Measurements from ENCODE around the gene CDC14A. TPM values are rescaled to one million over a fixed set of nuclear protein-coding genes. Genes with fewer than 3 reads are reported as not detected.

The CDC14A gene
- total RNA-seq, 1 donor from 2014 or later: 0.79 TPM

DNA sequence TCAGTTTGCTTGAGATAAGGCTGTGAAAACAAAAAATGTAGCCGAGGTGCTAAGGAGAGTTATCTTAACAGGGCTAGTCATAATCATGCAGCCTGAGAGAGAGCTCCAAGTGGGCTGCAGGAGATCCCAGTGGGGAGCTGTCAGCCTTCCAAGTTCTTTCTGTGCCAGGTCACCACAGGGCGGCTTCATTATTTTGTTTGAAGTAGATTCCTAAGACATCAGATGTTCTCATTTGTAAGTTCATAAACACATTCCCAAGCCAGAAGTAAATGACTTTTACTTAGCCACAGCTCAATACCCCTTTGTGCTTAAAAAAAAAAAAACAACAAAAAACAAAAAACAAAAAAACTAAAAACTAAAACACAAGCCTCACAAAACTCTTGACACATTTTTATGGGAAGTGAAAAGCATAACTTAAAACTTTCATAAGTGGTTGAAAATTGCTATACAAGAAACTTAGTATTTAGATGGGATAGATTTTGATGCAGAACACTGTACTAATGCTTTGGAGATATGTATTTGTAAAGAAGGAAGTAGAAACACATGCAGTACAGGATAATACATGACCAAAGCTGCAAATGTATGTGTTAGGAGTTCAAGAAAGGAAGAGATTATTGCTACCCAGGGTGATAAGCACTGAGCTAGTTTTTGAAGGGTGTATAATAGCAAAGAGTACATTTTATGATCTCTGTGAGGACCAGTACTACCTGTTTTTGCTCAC is 8.6 kb downstream of the CDC14A start:
- no peaks in the 10 kb centered on the region for H3K36me3 ChIP-seq (ENCODE audit: control insufficient read depth, insufficient read depth, low read length)
- DNase-seq (ENCODE audit: low read depth) (no peak), FAIRE-seq (no peak)
- TF ChIP-seq CTCF (IDR thresholded peaks at IDR 0.05; ENCODE audit: insufficient read depth, low read length, severe bottlenecking): no peak
- no peak overlapping the region for H3K4me3 ChIP-seq (ENCODE audit: low read depth, low read length)
- no peaks in the 10 kb centered on the region for H3K27me3 ChIP-seq (ENCODE audit: control insufficient read depth, insufficient read depth, low read length)

DNA sequence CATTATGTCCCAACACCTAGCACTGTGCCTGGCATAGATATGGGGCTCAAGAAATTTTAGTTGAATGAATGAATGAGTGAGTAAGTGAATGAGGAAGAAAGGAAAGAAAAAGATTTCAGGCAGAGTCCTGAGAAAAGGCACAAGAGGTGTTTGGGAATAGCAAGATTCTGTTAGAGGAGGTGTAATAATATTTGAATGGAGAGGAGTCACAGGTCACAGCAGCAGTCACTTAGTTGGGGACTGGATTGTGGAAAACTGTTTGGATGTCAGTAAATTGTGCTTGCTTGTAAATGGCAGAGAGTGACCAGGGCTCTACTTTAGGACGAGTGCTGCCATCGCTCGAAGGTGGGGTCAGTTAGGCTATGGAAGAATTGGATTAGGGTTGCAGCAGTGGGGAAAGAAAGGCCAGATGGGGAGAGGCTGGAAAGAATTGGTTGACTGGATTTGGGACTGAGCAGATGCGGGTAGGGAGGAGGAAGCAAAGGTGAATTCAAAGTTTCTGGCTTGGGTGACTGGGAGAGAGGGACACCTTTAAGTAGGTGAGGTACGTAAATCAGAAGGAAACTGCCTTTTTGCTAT is 9.3 kb downstream of the CDC14A start:
- no peak for TF ChIP-seq CTCF (IDR thresholded peaks at IDR 0.05; ENCODE audit: insufficient read depth, low read length, severe bottlenecking)

DNA sequence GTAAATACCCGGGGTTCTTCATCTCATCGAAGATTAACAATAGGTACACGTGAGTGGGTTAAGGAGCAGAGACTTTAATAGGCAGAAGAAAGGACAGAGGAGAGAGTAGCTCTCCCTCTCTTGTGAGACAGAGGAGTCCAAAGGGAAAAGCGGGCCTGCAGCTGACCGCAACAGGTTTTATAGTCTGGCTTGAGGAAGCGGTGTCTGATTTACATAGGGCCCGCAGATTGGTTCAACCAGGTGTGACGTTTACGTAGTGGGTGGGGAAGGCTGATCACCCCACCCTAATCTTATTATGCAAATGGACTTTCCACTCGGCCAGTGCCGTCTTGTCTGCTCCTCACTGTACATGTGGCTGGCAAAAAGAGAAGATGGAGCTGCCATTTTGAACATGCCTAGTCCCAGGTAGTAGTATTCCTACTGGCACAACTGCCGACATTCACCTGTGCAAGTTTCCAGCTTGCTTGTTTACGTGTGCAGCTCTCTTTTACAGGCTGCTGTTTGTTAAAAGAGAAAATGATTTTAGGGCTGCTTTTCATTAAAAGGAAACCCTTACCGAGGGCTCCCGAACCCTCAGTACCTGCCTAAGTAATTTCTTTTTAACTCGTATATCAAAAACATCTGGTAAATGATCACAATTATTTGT is 10.6 kb downstream of the CDC14A start:
- FAIRE-seq (no peak), DNase-seq (ENCODE audit: low read depth) (no peak)
- no peak overlapping the region for H3K4me3 ChIP-seq (ENCODE audit: low read depth, low read length)
- TF ChIP-seq CTCF (IDR thresholded peaks at IDR 0.05; ENCODE audit: insufficient read depth, low read length, severe bottlenecking): no peak
- H3K36me3 ChIP-seq (ENCODE audit: control insufficient read depth, insufficient read depth, low read length): no peaks in the 10 kb centered on the region
- no peaks in the 10 kb centered on the region for H3K27me3 ChIP-seq (ENCODE audit: control insufficient read depth, insufficient read depth, low read length)

More for the DNA sequence above, 9.3 kb downstream of the CDC14A start:
- Histone ChIP-seq H3K4me3 (ENCODE audit: low read depth, low read length) (no peak overlapping the region), H3K27me3 (ENCODE audit: control insufficient read depth, insufficient read depth, low read length) (no peaks in the 10 kb centered on the region), H3K36me3 (ENCODE audit: control insufficient read depth, insufficient read depth, low read length) (no peaks in the 10 kb centered on the region)
- DNase-seq (ENCODE audit: low read depth): no peak
- no peak for FAIRE-seq

DNA sequence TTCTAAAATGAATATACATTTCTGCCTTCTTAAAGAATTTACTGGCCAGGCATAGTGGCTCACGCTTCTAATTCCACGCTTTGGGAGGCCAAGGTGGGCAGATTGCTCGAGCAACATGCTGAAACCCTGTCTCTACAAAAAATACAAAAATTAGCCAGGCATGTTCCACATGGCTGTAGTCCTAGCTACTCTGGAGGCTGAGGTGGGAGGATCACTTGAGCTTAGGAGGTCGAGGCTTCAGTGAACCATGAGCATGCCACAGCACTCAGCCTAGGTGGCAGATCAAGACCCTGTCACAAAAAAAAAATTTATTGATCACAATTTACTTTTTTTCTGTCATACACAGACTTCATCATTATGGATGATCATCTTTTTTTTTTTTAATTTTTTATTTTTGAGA is 11.5 kb downstream of the CDC14A start:
- H3K27me3 ChIP-seq (ENCODE audit: control insufficient read depth, insufficient read depth, low read length): no peaks in the 10 kb centered on the region
- FAIRE-seq: no peak
- no peak for DNase-seq (ENCODE audit: low read depth)
- H3K4me3 ChIP-seq (ENCODE audit: low read depth, low read length): no peak overlapping the region
- H3K36me3 ChIP-seq (ENCODE audit: control insufficient read depth, insufficient read depth, low read length): no peaks in the 10 kb centered on the region
- no peak for TF ChIP-seq CTCF (IDR thresholded peaks at IDR 0.05; ENCODE audit: insufficient read depth, low read length, severe bottlenecking)

DNA sequence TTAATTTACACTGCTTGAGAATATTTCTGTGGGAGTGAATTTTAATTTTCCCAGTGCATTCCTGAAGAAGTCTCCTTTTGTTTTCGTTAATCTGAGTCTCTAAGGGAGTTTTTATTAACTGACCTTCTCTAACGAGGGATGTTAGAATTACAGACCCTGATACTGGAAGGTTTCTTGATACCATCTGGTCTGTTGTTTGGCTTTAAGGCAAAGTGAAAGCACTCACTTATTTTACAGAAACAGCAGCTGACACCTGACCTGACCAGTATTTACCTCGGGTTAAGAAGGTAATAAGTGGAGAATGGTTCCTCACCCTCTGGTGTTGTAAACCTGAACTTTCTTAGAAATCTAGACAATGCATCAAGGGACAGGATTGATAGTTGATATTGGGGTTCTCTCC is 12.4 kb downstream of the CDC14A start:
- no peak for TF ChIP-seq CTCF (IDR thresholded peaks at IDR 0.05; ENCODE audit: insufficient read depth, low read length, severe bottlenecking)
- DNase-seq (ENCODE audit: low read depth): no peak
- no peak overlapping the region for H3K4me3 ChIP-seq (ENCODE audit: low read depth, low read length)
- no peaks in the 10 kb centered on the region for H3K36me3 ChIP-seq (ENCODE audit: control insufficient read depth, insufficient read depth, low read length)
- FAIRE-seq: no peak
- H3K27me3 ChIP-seq (ENCODE audit: control insufficient read depth, insufficient read depth, low read length): no peaks in the 10 kb centered on the region
